ENCODE measurements around the gene ZNF563.

ZNF563 gene

DNA sequence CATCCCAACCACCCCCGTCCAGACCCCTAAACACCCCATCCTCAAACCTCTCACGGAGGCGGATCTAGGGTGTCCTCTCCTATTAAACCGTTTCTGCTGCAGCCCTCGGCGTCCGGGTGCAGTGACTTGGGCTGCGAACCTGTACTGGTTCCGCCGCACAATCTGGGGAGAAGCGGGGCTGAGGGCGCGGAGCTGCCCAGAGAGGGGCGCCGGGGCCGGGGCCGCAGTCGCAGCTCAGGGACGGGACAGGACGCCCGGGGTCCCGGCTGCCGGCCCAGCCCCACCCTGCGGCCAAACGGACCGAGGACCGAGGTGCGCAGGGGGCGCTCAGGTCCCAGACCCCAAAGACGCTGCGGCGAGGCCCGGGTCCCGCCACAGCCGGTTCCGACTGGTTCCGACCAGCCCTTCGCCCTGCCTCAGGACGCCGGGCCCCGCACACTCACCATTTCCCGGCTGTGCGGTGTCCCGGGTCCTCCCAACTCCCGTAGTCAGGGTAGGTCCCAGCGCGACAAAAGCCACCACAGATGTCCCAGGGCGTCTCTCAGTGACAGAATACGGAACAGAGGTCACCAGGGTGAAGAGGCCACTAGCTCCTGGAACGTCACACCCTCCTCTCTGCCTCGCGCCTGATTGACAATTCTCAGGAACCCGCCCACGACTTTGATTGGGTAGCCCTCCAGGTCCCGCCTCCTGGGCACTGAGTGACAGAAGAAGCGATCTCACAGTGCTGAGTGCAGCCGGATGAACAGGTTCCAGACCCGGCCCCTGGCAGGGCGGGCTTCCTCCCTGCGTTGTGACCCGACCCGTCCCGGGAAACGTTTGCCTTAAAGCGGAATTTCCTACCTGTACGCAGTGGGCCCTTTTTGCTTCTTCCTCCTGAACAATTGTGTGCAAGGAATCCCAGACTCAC lies 38.9 kb downstream of the ZNF563 start, which contains the start of gene ZNF44:
TSS of gene ZNF44 (minus strand) at position 635 of the 910 bp plus-strand sequence. CDS start at position 446, 189 bp downstream.
- peak; percentile 89 for DNase-seq

- DNase-seq = peak; percentile 34
Measured at GRCh38 chr19:12293777-12294248, 39.6 kb downstream of the ZNF563 start.

- no peak for DNase-seq
Measured at GRCh38 chr19:12289790-12290065, 43.7 kb downstream of the ZNF563 start.

GRCh38 chr19:12287958-12288500 lies 45.4 kb downstream of the ZNF563 start:
- no peak for DNase-seq

GRCh38 chr19:12284631-12285030 lies 48.8 kb downstream of the ZNF563 start:
- DNase-seq = no peak

GRCh38 chr19:12284226-12284625 lies 49.2 kb downstream of the ZNF563 start:
- DNase-seq = no peak

DNA sequence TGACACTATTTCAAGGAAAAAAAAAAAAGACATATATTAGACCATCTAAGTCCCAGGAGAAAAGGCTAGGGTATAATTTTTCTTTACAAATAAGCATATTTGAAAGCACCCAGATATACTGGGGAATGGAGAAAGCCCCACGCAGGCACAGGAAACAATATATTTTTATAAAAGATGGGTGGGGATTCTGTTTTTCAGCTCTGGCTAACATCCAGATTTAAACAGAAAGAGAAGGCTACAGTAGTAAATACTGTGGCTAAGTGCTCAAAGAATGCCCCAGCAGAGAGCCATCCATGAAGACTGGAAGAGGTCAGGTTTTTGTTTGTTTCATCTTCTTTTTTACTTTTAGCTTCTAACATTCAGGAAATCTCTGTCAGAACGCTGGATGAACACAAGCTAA lies 54.7 kb downstream of the ZNF563 start:
- no peak for DNase-seq

DNA sequence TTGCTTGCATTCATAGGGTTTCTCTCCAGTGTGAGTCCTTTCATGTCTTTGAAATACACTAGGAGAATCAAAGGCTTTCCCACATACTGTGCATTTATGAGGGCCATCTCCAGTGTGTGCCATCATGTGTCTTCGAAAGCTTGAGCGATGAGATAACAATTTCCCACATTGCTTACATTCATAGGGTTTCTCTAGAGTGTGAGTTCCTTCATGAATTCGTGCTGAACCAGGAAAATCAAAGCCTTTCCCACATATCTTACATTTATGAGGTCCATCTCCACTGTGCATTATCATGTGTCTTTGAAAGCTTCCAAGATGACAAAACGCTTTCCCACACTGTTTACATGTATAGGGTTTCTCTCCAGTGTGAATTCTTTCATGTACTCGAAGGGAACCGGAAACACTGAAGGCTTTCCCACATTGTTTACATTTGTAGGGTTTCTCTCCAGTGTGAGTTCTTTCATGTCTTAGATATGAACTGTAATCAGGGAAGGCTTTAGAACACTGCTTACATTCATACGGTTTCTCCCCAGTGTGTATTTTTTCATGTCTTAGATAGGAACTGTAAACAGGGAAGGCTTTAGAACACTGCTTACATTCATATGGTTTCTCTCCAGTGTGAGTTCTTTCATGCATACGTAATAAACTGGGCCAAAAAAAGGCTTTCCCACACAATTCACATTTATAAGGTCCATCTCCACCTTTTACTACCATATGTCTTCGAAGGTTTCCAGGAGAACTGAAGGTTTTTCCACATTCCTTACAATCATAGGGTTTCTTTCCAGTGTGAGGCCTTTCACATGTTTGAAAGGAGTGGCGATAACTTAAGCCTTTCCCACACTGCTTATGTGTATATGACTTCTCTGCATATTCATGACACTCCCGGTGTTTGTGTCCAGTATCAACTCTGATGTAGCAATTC lies 60.2 kb downstream of the ZNF563 start:
- no peak for DNase-seq

DNA sequence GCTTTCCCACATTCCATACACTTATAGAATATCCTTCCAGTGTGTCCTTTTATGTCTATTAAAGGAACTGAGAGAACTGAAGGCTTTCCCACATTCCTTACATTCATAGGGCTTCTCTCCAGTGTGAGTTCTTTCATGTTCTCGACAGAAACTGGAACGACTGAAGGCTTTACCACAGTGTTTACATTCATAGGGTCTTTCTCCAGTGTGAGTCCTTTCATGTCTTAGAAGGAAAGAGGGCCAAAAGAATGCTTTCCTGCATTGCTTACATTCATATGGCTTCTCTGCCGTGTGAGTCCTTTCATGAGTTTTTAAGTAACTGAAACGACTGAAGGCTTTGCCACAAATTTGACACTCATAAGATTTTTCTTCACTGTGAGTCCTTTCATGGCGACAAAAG lies 61.0 kb downstream of the ZNF563 start:
- no peak for DNase-seq

DNA sequence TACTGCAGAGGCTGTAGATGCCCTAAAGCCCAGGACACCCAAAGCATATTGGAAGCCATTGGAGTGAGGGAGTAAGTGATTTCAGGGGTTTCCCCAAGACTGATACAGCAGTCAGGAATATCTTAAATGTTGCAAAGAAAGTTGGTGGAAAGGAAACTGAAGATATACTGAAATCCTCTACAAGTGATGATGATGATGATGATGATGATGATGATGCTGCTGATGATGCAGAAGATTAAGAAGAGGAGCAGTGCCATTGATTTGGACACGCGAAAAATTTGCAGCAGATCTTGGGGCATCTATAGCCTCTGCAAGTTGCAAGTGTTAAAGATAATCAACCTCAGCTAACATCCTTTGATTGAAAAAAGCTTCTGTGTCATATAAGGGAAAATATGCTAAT lies 62.6 kb downstream of the ZNF563 start:
- no peak for DNase-seq

Measured in T-helper 9 cell (primary cell).